Suppressor macrophage (primary cell): ENCODE measurements around the gene CERK.
"Not testable (repeated sequence)": the region's sequence is repeated elsewhere in the genome, so short reads cannot be mapped to it uniquely, and the experiment has no call there.

ENCODE experiments used
- DNase-seq, 4 experiments: peaks; one replicate each; pipeline ENCODE4 v3.0.0-alpha.2; 2020 to 2022

The CERK gene

GRCh38 chr22:46660604-46661201 is 77.3 kb downstream of the CERK start:
- no peak for DNase-seq

DNA sequence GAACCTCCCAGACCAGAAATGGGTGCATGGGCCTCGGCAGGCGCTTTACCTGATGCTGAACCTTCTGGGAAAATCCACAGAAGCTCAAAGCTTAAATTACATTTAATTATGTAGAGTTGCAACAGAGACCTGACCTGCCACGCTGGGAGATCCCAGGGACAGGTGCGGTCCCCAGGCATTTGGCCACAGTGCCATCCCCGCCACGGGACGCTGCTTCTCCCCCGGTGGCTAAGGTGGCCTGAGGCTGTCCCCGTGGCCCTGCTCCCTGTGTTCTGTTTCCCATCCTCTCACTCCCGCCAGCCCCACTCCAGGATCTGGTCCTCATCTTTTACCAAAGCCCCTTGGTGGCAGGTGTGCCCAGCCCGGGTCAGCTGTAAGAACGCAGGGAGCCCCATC is 78.3 kb downstream of the CERK start:
- DNase-seq = no peak

- DNase-seq = no peak
Observed at GRCh38 chr22:46659059-46659790, 78.8 kb downstream of the CERK start.

- DNase-seq = no peak
Observed at GRCh38 chr22:46657996-46658947, 79.8 kb downstream of the CERK start.

DNA sequence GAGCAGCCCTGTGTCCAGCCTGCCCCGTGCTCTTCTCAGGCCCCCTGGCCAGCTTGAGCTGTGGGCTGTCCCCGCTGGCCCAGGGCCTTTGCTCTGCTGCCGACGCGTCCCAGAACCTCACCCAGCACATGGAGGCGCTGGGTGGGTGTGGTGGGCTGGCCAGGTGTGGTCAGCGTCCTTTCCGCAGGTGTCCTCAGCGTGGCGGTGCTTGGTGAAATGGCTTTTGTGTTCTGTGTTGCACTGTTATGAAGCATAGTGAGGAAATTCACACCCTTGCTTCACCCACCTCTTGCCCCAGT is 80.4 kb downstream of the CERK start:
- no peak for DNase-seq

DNA sequence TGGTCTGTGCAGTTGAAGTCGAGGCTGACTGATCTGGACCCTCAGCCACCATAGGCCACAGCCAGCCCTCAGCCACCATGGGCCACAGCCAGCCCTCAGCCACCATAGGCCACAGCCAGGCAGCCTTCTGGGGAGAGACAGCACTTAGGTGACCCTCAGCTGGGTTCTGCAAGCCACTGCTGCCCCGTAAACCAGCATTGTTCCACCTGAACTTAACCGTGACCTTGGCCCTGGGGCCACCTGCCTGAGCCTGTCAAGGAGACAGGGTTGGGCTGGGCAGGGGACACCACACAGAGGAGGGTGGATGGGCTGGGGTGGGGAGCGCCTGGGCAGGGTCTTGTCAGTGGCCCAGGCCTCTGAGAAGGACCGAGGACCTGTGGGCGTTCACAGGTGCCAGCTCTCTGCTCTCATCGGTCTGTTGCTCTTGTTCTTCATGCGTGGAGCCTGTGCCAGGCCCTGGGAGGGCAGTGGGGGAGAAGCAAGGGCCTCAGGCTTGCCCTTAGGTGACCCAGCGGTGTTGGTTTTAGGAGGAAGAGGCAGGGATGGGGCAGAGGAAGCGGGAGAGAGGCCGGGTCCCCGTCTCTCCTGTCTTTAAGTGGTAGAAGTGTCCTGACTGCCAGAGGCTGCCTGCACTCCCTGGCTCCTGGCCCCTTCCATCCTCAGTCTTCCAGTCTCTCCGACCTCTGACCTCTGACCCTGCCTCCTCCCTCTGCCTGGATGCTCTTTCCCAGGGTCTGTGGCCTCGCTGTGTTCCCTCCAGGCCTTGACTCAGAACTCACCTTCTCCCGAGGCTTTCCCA is 81.0 kb downstream of the CERK start:
- no peak for DNase-seq

DNA sequence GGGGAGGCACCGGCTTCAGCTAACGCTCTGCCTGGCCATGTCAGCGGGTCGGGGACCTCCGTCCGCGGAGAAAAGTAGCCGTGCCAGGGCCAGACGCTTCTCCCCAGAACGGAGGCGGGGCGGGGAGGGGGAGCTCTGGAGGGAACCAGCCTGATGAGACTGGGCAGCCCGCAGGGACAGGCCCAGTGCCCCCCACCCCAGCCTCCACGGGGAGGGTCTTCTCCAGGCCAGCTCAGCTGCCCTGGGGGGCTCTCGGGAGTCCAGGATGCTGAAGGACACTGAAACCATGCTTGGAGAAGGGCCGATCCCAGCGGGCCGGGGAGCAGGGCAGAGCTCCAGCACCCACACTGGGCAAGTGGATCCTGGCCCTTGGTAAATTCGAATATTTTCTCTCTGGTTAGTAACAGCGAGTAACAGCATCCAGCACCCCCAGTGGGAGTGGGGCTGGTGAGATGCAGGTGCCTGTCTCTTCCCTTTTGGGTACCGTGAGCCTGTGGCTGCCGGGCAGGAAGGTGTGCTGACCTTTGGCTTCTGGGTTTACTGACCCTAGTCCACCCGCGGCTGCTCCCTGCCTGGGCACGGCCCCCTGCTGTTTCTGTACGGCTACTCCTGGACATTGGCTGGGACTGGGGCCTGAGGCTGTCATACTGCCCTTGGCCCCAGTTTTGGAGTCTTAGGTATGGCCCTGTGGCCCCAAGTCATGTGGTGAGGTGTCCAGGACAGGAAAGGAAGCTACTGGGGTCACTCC is 82.0 kb downstream of the CERK start:
- DNase-seq = no peak

- DNase-seq = peak in 1 of 4 experiments; percentile 14
Observed at GRCh38 chr22:46654927-46655595, 83.0 kb downstream of the CERK start.

GRCh38 chr22:46654426-46654825 is 83.6 kb downstream of the CERK start:
- no peak for DNase-seq

GRCh38 chr22:46653596-46653995 is 84.5 kb downstream of the CERK start:
- DNase-seq = peak in 1 of 4 experiments; percentile 21

- DNase-seq = no peak
Observed at GRCh38 chr22:46652847-46653331, 85.2 kb downstream of the CERK start.

DNA sequence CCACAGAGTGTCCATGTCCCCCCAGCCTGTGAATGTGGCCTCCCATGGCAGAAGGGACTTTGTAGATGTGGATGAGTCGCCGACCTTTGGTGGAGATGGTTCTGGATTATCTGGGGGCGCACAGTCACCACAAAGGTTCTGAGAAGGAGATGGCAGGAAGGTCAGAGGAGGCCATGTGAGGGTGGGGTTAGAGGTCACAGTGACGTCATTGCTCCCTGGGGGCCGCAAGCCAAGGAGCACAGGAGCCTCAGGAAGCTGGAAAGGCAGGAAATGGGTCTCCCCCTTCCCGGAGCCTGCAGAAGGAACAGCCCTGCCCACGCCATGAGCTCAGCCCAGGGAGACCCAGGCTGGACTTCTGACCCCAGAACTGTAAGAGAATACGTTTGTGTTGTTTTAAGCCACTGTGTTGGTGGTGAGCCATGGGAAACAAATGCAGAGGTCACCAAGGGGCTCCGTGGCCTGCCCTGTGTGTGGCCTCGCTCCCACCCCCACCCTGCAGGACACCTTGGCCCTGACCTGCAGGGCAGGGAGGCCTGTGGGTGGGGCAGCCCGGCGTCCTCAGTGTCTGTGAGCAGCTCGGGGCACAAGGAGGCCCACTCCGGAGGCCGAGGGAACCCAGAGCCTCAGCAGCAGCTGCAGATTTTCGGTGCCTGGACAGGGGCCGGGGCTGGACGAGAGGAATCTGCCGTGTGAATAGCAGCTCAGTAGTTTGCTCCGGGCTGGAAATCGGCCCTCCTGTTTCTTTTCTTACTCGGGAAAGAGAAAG is 85.8 kb downstream of the CERK start:
- DNase-seq = peak in 3 of 4 experiments; percentile 25 to 34 (median 26)

- DNase-seq = no peak
Observed at GRCh38 chr22:46651316-46651715, 86.7 kb downstream of the CERK start.

GRCh38 chr22:46650078-46650810 is 87.8 kb downstream of the CERK start:
- DNase-seq = peak in 2 of 4 experiments; percentile 16 to 25

DNA sequence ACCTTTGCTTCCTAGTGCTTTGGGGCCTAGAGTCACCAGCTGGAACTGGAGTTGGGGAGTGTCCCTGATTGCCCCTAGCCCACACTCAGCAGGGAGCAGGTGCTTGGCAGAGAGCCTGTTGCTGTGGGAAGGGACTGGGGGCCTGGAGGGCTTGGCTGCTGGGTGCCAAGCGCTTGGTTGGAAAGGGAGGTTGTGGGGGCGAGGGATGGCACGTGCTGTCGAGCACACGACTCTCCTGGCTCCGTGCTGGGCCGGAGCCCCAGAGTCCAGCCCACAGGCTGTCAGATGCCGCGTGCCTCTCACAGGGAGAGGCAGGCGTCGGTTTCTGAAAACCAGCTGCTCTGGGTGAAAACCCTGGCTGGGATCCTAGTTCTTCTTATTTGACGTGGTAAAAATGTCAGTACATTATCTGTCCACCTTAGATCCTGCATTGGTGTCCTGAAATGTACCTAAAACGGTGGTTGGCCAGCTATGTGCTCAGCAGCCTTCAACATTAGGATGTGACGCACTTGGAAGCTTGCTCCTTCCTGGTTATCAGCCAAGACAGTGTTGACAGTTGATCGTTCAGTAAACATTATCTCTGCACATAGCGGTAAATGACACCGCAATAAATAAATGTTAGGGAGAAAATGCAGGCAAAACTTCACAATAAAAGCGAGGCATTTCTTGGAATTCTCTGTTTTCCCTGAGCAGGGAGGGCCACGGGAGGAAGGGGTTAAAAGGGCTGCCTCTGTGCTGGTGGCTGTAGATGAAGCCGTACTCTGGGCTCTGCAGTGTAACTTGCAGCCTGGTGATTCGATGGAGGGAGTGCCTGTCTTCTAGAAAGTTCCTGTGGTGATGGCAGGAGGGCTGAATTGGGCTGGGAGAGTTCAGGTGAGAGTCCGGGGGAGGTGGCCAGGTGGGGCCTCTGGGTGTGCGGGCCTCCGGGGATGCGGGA is 88.6 kb downstream of the CERK start:
- DNase-seq = peak; percentile 43 to 61 (median 50)

- not testable (repeated sequence) for DNase-seq
Observed at GRCh38 chr22:46648225-46648820, 89.7 kb downstream of the CERK start.

DNA sequence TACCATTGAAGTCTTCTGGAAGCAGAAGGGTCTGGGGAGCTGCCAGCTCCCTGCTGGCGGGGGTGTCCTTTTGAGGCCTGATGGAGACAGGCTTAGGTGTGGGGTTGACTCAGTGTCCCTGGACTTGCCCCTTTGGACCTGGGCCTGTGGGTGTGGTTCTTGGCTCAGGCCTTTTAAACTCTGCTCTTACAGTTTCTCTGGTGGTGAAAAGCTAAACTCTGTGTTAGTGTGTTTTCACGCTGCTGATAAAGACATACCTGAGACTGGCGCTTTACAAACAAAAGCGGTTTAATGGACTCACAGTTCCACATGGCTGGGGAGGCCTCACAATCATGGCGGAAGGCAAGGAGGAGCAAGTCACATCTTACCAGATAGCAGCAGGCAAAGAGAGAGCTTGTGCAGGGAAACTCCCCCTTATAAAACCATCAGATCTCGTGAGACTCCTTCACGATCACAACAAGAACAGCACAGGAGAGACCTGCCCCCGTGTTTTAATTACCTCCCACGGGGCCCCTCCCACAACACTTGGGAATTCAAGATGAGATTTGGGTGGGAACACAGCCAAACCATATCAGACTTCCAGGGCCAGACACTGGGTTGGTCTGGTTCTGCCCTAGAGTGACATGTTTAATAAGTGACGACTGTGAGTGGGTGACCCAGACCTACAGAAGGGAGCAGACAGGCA is 91.4 kb downstream of the CERK start:
- DNase-seq = no peak
